Measurements from ENCODE around the gene OR6Q1.

The OR6Q1 gene

GRCh38 chr11:58061813-58062212, 31.1 kb downstream of the OR6Q1 start:
- no peak for TF ChIP-seq CTCF (IDR thresholded peaks at IDR 0.05; ENCODE audit: control insufficient read depth, insufficient read depth, low read depth, low read length, missing control alignments)
- no peak overlapping the region for H3K4me3 ChIP-seq (ENCODE audit: control insufficient read depth, low read depth, low read length)
- DNase-seq (ENCODE audit: low read depth), result peak; percentile 46

- DNase-seq (ENCODE audit: low read depth), result no peak
- no peak for TF ChIP-seq CTCF (IDR thresholded peaks at IDR 0.05; ENCODE audit: control insufficient read depth, insufficient read depth, low read depth, low read length, missing control alignments)
- H3K4me3 ChIP-seq (ENCODE audit: control insufficient read depth, low read depth, low read length), result no peak overlapping the region
Measured at GRCh38 chr11:58067685-58068084, 36.9 kb downstream of the OR6Q1 start.

GRCh38 chr11:58068655-58069054, 37.9 kb downstream of the OR6Q1 start:
- TF ChIP-seq CTCF (IDR thresholded peaks at IDR 0.05; ENCODE audit: control insufficient read depth, insufficient read depth, low read depth, low read length, missing control alignments), result no peak
- DNase-seq (ENCODE audit: low read depth), result no peak
- no peak overlapping the region for H3K4me3 ChIP-seq (ENCODE audit: control insufficient read depth, low read depth, low read length)

- no peak overlapping the region for H3K4me3 ChIP-seq (ENCODE audit: control insufficient read depth, low read depth, low read length)
- DNase-seq (ENCODE audit: low read depth), result no peak
- no peak for TF ChIP-seq CTCF (IDR thresholded peaks at IDR 0.05; ENCODE audit: control insufficient read depth, insufficient read depth, low read depth, low read length, missing control alignments)
Measured at GRCh38 chr11:58070585-58070984, 39.8 kb downstream of the OR6Q1 start.

DNA sequence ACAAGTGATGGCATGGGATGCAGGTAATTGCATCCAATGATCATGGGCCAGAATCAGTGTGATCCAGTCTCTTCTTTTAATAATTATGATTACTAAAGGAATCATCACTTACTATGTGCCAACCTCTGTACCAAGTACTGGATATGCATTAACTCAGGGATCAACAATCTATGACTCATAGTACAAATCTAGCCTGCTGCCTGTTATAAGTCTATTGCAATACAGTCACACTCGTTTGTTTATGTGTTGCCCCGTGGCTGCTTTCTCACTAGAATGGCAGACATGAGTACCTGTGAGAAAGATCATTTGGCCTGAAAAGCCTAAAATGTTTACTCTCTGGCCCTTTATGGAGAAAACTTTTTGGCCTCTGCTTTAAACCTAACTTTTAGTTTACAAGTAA, 45.0 kb downstream of the OR6Q1 start:
- no peak for TF ChIP-seq CTCF (IDR thresholded peaks at IDR 0.05; ENCODE audit: control insufficient read depth, insufficient read depth, low read depth, low read length, missing control alignments)
- no peak overlapping the region for H3K4me3 ChIP-seq (ENCODE audit: control insufficient read depth, low read depth, low read length)
- peak; percentile 7 for DNase-seq (ENCODE audit: low read depth)

All from AG09309 (cell line).